ENCODE measurements around the gene ULBP1.

- TF ChIP-seq, protein P1, sequence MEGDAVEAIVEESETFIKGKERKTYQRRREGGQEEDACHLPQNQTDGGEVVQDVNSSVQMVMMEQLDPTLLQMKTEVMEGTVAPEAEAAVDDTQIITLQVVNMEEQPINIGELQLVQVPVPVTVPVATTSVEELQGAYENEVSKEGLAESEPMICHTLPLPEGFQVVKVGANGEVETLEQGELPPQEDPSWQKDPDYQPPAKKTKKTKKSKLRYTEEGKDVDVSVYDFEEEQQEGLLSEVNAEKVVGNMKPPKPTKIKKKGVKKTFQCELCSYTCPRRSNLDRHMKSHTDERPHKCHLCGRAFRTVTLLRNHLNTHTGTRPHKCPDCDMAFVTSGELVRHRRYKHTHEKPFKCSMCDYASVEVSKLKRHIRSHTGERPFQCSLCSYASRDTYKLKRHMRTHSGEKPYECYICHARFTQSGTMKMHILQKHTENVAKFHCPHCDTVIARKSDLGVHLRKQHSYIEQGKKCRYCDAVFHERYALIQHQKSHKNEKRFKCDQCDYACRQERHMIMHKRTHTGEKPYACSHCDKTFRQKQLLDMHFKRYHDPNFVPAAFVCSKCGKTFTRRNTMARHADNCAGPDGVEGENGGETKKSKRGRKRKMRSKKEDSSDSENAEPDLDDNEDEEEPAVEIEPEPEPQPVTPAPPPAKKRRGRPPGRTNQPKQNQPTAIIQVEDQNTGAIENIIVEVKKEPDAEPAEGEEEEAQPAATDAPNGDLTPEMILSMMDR (IDR thresholded peaks at IDR 0.05) = no peak
- no peak for TF ChIP-seq POLR2A (IDR thresholded peaks at IDR 0.05)
Observed at GRCh38 chr6:149951626-149952025, 12.1 kb upstream of the ULBP1 start.

All from thyroid gland (tissue), 4 donors.